Heart left ventricle (tissue), 13 donors: Measurements from ENCODE around the gene IDUA.

Experiments
- CTCF ChIP-seq, 12 donors: fragments of 200-600 bp; sonication (generic) in 4 of 12; IDR thresholded peaks; one replicate each; pipeline versions ENCODE4 v1.5.0 to v1.8.0; 2018 to 2022; ENCODE audit warnings: antibody characterized with exemption in 12 of 12, mild to moderate bottlenecking in 5 of 12
- POLR2A ChIP-seq, 2 donors: fragments of 450-650 bp; IDR thresholded peaks; one replicate each; pipeline ENCODE4 v1.6.1; 2017; ENCODE audit warnings: antibody characterized with exemption in 2 of 2, mild to moderate bottlenecking in 2 of 2, moderate library complexity in 2 of 2
- donor health status: ischemic (EF 13 %, LVEDD 7.1; RV severe dilation, severe dysfunction).
- donor health status: DM: no; HTN: yes; CAD: no.
- donor health status: DM: no; HTN: no; CAD: no.
- donor health status: ischemic (EF 25% LVEDD 6.9; RV normal size, moderate dysfunction).
- donor health status: ischemic (EF 25% LVEDD 5.7; RV mildly dilated, moderate dysfunction).
- donor health status: ischemic (EF 35%, LVEDD 5.7; RV mildly dilated, moderate dysfunction).
- donor health status: nonischemic (EF 11% LVEDD 7.7; RV severe dilation, severe dysfunction).
- donor health status: DM: yes; HTN: yes; CAD: no.
- donor health status: PGD.
- donor health status: ischemic (EF 29% LVEDD 5.4; RV normal size, mild dysfunction).
- donor health status: nonischemic (EF 23%, LVEDD 6.1; RV moderate dilation, normal function).

GRCh38 chr4:988726-989721, 2.2 kb downstream of the IDUA start:
- TF ChIP-seq CTCF (IDR thresholded peaks at IDR 0.05) (no peak), POLR2A (IDR thresholded peaks at IDR 0.05) (no peak)
